SW 1271 (cell line): ENCODE measurements around the gene MRPS22.
"Not testable (repeated sequence)": the region's sequence is repeated elsewhere in the genome, so short reads cannot be mapped to it uniquely, and the experiment has no call there.

Experiments used
- DNase-seq, 2 experiments: peaks; one replicate each; lab custom pipeline; 2025; lab: John Stamatoyannopoulos, UW

The MRPS22 gene

GRCh38 chr3:139339219-139339906, 4.5 kb upstream of the MRPS22 start:
- no peak for DNase-seq

GRCh38 chr3:139340784-139341183, 3.0 kb upstream of the MRPS22 start:
- no peak for DNase-seq

- no peak for DNase-seq
These were observed 1.8 kb upstream of the MRPS22 start for GRCh38 chr3:139342054-139342453.

GRCh38 chr3:139346771-139347170, 3.0 kb downstream of the MRPS22 start:
- no peak for DNase-seq

GRCh38 chr3:139353920-139354556, 10.2 kb downstream of the MRPS22 start:
- DNase-seq = peak; percentile 37 to 77

- no peak for DNase-seq
These were observed 10.8 kb downstream of the MRPS22 start for GRCh38 chr3:139354661-139355060.

- DNase-seq = no peak
These were observed 11.7 kb downstream of the MRPS22 start for GRCh38 chr3:139355476-139355875.

- no peak for DNase-seq
These were observed 12.1 kb downstream of the MRPS22 start for GRCh38 chr3:139355891-139356290.

- DNase-seq = no peak
These were observed 14.1 kb downstream of the MRPS22 start for GRCh38 chr3:139357899-139358298.

- no peak for DNase-seq
These were observed 15.2 kb downstream of the MRPS22 start for GRCh38 chr3:139358841-139359562.

- DNase-seq = no peak
These were observed 17.5 kb downstream of the MRPS22 start for GRCh38 chr3:139361276-139361675.

GRCh38 chr3:139364549-139364948, 20.7 kb downstream of the MRPS22 start:
- no peak for DNase-seq

GRCh38 chr3:139374099-139374498, 30.3 kb downstream of the MRPS22 start:
- no peak for DNase-seq

GRCh38 chr3:139377378-139377777, 33.6 kb downstream of the MRPS22 start:
- no peak for DNase-seq

GRCh38 chr3:139378587-139379241, 34.9 kb downstream of the MRPS22 start:
- DNase-seq = no peak

GRCh38 chr3:139380575-139380974, 36.8 kb downstream of the MRPS22 start:
- no peak for DNase-seq

GRCh38 chr3:139382291-139382690, 38.5 kb downstream of the MRPS22 start:
- not testable (repeated sequence) for DNase-seq

- DNase-seq = no peak
These were observed 44.3 kb downstream of the MRPS22 start for GRCh38 chr3:139388077-139388476.

- DNase-seq = no peak
These were observed 45.2 kb downstream of the MRPS22 start for GRCh38 chr3:139388821-139389551.

- DNase-seq = peak; percentile 87 to 98
These were observed 45.9 kb downstream of the MRPS22 start, which contains the start of gene COPB2 for GRCh38 chr3:139389552-139390368. COPB2 (minus strand) TSS chr3:139389647; CDS start chr3:139389550, 97 bp downstream.

- DNase-seq = no peak
These were observed 50.3 kb downstream of the MRPS22 start for GRCh38 chr3:139394116-139394515.
